ENCODE data around the gene C1orf122.

The C1orf122 gene

DNA sequence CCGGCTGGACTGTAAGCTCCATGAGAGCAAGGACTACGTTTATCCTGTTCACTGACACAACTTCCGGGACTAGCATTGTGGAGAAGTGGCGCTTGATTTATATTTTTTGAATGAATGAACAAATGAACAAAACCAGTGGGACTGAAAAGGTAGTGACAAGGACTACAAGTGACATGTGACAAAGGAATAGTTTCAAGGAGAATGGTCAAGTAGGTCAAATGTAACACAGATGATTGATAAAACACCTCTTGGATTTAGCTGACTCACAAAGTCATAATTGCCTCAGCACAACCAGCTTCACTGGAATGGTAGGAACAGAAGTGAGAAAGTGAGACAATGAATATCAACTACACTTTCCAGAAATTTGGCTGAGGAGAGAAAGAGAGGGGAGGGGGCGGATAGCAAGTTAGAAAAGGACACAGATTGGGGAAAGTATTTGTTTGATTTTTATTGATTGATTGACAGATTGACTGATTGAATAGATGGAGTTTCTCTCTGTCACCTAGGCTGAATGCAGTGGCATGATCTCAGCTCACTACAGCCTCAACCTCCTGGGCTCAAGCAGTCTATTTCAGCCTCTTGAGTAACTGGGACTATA lies 37.6 kb downstream of the C1orf122 start:
- DNase-seq (ENCODE audit: low read depth in 3 of 3) = no peak

DNA sequence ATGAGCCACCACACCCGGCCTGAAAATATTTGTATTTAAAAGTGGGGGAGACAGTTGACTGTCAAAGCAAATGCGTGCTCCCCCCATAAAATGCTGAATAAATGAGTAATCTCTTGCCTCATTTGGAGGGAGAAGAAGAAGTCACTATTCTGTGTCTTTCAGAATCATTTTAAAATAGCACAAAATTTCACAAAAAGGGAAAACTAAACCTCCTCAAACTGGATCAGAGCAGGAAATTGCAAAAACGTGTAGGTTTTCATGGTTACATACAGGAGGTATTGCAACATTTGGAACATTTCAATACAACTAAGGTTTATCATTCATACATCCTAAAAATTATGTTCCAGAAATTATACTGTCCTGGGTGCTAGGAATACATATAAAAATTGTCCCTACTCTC lies 38.2 kb downstream of the C1orf122 start:
- no peak for DNase-seq (ENCODE audit: low read depth in 3 of 3)

DNA sequence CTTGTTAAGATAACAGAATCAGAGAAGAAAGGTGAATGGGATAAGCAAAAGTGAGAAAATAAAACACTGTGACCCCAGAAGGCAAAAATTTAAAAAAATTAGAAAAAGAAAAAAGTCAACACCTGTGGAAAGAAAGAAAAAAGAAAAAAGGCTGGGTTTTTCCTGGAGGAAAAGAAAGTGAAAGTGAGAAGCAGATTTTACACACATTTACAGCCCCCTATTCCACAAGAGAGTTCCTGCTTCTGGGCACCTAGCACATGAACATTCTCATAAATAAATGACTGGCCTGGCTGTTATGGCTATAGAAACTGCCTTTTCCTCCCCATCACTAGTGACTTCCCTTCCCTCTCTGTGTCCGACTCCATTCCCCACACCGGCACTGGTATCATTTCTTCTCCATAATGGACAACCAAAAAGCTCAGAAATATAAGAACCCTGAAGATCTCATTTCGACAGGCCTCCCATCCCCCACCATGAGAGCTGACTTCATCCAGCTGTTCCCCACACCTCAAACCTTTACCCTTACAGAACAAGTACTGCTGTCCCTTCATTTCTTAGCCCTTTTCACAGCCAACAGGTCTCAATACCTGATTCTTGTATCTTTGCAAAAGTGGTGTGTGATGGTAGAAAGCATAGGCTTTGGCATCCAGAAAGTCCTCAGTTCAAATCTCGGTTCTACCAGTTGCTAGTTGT lies 39.2 kb downstream of the C1orf122 start:
- DNase-seq (ENCODE audit: low read depth in 3 of 3) = no peak

DNA sequence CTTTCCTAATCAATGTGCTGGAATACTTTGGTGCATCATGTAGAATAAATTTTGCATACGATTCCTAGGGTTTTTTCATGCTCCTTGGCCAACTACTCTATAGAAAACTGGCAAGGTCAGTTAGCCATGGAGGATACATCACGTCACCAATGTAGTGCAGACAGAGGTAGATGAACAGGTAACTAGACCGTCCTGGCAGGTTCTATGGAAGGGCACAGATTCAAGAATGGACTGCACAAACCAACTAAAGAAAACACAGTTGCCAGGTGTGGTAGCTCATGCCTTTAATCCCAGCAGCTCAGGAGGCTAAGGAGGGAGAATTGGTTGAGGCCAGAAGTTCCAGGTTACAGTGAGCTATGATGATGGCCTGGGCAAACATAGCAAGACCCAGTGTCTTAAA lies 41.9 kb downstream of the C1orf122 start:
- no peak for DNase-seq (ENCODE audit: low read depth in 3 of 3)

DNA sequence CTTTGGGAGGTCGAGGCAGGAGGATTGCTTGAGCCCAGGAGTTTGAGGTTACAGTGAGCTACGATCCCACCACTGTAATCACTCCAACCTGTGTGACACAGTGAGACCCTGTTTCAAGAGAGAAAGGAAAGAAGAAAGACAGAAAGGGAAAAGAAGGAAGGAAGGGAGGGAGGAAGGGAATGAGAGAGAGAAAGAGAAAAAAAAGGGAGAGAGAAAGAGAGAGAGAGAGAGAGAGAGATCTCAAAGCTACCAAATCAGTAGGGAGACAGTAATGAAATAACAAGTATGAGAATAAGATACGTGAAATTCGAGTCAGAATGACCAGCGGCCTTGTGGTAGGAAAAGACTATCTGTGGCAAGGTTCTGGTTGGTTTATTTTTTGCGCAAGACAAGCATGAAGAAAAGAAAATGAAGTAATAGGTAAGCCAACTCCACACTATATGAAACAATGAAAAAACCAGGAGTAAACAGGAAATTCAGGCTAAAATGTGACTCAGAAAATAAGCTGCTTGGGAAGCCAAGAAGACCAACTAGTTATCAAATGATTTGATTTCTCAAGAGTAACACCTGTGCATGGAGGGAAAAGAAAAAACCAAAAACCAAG lies 42.9 kb downstream of the C1orf122 start:
- DNase-seq (ENCODE audit: low read depth in 3 of 3) = no peak

DNA sequence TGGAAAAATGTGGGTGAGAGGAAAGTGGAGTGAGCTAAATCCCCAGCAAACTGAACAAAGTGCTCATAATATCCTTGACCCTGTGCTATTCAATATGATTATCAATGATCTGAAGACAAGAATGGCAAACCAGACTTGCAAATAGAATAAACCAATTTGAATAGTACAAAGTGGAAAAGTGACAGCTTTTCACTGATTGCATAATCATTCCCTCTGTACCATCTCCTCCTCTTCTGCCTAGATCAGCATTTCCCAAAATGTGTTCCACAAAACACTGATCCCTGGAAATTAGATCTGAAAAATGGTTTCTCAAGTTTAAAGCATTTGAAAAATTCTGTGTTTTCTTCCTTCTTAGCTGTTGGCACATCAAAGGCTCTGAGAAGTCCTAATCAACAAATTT lies 43.7 kb downstream of the C1orf122 start:
- DNase-seq (ENCODE audit: low read depth in 3 of 3) = no peak

DNA sequence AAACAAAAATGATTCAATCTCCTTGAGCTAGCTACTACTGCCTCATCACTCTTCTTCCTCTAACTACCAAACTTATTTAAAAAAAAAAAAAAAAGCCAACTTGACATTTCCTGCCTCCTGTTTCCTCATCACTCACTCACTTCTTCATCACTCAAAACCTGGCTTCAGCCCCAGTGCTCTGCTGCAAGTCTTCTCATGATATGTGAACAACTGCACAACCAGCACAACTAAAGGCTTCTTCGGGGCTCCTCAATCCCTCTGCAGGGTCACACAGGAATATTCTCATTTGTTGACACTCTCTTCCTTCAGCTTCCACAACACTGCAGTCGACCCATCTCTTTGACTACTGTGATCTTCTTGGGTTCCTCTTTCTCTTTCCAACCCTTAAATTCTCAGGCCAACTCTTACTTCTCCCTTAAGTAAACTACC lies 44.2 kb downstream of the C1orf122 start:
- DNase-seq (ENCODE audit: low read depth in 3 of 3) = no peak

DNA sequence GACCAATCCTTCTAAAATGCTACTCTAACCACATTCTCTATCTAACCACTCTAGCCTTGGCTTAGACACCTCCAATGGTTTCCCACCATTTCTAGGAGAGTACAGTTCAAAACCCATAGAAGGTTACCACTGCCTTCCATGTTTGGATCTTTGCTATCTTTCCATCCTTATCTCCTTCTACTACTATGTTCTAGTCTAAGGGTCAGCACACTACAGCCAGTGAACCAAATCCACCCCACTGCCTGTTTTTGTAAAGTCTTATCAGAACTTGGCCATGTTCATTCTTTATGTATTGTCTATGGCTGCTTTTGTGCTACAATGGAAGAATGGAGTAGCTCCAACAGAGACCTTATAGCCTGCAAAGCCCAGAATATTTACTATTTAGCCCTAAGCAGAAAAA lies 45.6 kb downstream of the C1orf122 start:
- no peak for DNase-seq (ENCODE audit: low read depth in 3 of 3)

DNA sequence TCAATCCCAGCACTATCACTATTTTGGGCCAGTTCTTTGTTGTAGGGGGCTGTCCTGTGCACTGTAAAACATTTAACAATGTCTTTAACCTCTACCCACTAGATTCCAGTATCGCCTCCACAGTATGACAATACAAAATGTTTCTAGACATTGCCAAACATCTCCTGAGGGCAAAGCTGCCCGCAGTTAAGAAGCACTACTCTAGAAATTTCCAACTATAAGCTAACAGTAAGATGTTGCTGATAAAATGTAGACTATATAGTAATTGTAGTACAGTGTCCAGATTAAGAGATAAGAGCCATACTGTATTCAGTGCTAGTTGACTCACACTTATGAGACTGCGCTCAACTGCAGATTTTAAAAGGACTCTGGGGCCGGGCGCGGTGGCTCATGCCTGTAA lies 46.8 kb downstream of the C1orf122 start:
- no peak for DNase-seq (ENCODE audit: low read depth in 3 of 3)

All from stimulated activated CD4-positive, alpha-beta T cell treated with anti-CD3 and anti-CD28 coated beads, TNF-alpha, amount 100 ng/mL, for 4 hours (primary cell).